ENCODE measurements around the gene INTS3. TPM values are rescaled to one million over a fixed set of nuclear protein-coding genes. Genes with fewer than 3 reads are reported as not detected.

INTS3 gene
- total and polyA plus RNA-seq, 8 donors = 11.0 to 48.2 (median 34.8) TPM

- peaks cover 0 to 19% (median 15%) of the 10 kb centered on the region in 4 donors for H3K4me1 ChIP-seq
- DNase-seq = no peak
- no peak for TF ChIP-seq POLR2AphosphoS5 (IDR thresholded peaks at IDR 0.05)
- H3K4me3 ChIP-seq = no peak overlapping the region
- no peaks in the 10 kb centered on the region for H3K9me3 ChIP-seq
- 71 to 82% (median 78%) methylated on average over 4 of the region's 4 CpGs for WGBS, 5 donors
- intact Hi-C loops (cut with DNase I; ENCODE audit: low total_unique reads) = no loop called here
- peaks cover 0 to 25% (median 3%) of the 10 kb centered on the region in 4 donors for H3K36me3 ChIP-seq
- no peaks in the 10 kb centered on the region for H3K27me3 ChIP-seq
- H3K27ac ChIP-seq = no peak overlapping the region
These were observed 34.4 kb upstream of the INTS3 start for GRCh38 chr1:153693466-153693865.

DNA sequence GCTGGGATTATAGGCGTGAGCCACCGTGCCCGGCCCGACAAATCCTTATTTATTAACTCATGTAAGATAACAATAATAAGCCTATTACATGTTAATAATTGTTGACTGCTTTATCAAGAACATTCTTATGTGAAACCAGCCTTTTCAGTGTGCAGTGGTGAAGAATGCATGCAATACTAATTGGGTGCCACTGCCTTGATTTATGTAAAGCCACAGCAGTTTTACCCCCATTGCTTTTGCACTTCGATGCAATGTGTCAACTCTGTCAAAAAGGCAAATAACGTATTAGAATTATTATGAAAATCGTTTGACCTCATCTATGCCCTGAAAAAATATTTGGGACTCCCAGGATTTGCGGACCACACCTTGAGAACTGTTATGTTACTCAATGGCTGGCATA is 31.1 kb upstream of the INTS3 start:
- H3K27me3 ChIP-seq = no peaks in the 10 kb centered on the region
- H3K4me1 ChIP-seq = peaks cover 0 to 33% (median 23%) of the 10 kb centered on the region in 4 donors
- TF ChIP-seq POLR2AphosphoS5 (IDR thresholded peaks at IDR 0.05) (no peak), CTCF (IDR thresholded peaks at IDR 0.05) (no peak), POLR2A (IDR thresholded peaks at IDR 0.05) (no peak), EP300 (IDR thresholded peaks at IDR 0.05) (no peak)
- no peak overlapping the region for H3K4me3 ChIP-seq
- H3K9me3 ChIP-seq = no peaks in the 10 kb centered on the region
- DNase-seq = no peak
- H3K36me3 ChIP-seq = peaks cover 0 to 5% (median 0%) of the 10 kb centered on the region in 4 donors
- WGBS, 5 donors = 63 to 78% (median 76%) methylated on average over 8 of the region's 8 CpGs
- intact Hi-C loops (cut with DNase I; ENCODE audit: low total_unique reads) = no loop called here
- H3K27ac ChIP-seq = peak overlapping the region in 4 of 5 donors; percentile 77 to 89 (median 84)

- TF ChIP-seq CTCF (IDR thresholded peaks at IDR 0.05) (no peak), POLR2AphosphoS5 (IDR thresholded peaks at IDR 0.05) (peak in 2 of 3 donors; percentile 23 to 47)
- Histone ChIP-seq H3K9me3 (no peaks in the 10 kb centered on the region), H3K27ac (peak overlapping the region; percentile 16 to 89 (median 81)), H3K4me3 (peak overlapping the region in 1 of 4 donors; percentile 12), H3K4me1 (peaks cover 0 to 33% (median 23%) of the 10 kb centered on the region in 4 donors), H3K36me3 (peaks cover 0 to 5% (median 0%) of the 10 kb centered on the region in 4 donors), H3K27me3 (no peaks in the 10 kb centered on the region)
- 62 to 74% (median 68%) methylated on average over 10 to 12 of the region's 12 CpGs for WGBS, 5 donors
- peak in 1 of 2 donors; percentile 89 for DNase-seq
- intact Hi-C loops (cut with DNase I; ENCODE audit: low total_unique reads) = no loop called here
These were observed 30.4 kb upstream of the INTS3 start for GRCh38 chr1:153697191-153698019.

GRCh38 chr1:153698020-153698922 is 29.6 kb upstream of the INTS3 start:
- Histone ChIP-seq H3K4me3 (peak overlapping the region in 2 of 4 donors; percentile 12 to 18), H3K36me3 (peaks cover 0 to 4% (median 0%) of the 10 kb centered on the region in 4 donors), H3K27me3 (no peaks in the 10 kb centered on the region), H3K9me3 (no peaks in the 10 kb centered on the region), H3K4me1 (peaks cover 0 to 33% (median 23%) of the 10 kb centered on the region in 4 donors), H3K27ac (peak overlapping the region; percentile 16 to 89 (median 81))
- TF ChIP-seq POLR2AphosphoS5 (IDR thresholded peaks at IDR 0.05) = peak in 2 of 3 donors; percentile 20 to 23
- peak; percentile 26 for TF ChIP-seq EP300 (IDR thresholded peaks at IDR 0.05)
- TF ChIP-seq POLR2A (IDR thresholded peaks at IDR 0.05) = no peak
- peak in 1 of 2 donors; percentile 90 for DNase-seq
- intact Hi-C loops (cut with DNase I; ENCODE audit: low total_unique reads) = no loop called here
- 24 to 36% (median 32%) methylated on average over 25 to 29 of the region's 29 CpGs for WGBS, 5 donors

Measured in stomach (tissue), 9 donors.